Left ventricle myocardium superior (tissue), 1 donor: ENCODE measurements around the gene LRRC31. TPM values are rescaled to one million over a fixed set of nuclear protein-coding genes. Genes with fewer than 3 reads are reported as not detected.

Source experiments
- ATAC-seq: fragments of 200-7000 bp; cut with Tn5 transposase; one replicate; pipeline ENCODE4 v1.9.1; 2020; ENCODE audit warnings: mild to moderate bottlenecking, moderate library complexity
- DNase-seq: peaks from one replicate; pipeline ENCODE4 v3.0.0-alpha.2; 2020
- intact Hi-C: fragments of 100-400 bp; cut with micrococcal nuclease; formaldehyde crosslinking; loops from one replicate; pipeline ENCODE4 v1.11.0; 2022
- long read RNA-seq: library from polyadenylated mRNA; unstranded; transcript quantifications from one replicate; pipeline ENCODE4 v2.0.0, GENCODE V29; 2021
- total RNA-seq: library from RNA; stranded (reverse); fragmentation: NEBNext Ultra II Directional; extraction: Animal tissue kit (Norgen Biotek cat#: 25700); gene quantifications from one replicate; pipeline ENCODE4 v1.2.1, GENCODE V29; 2021
- donor health status: DM: no; HTN: yes; CAD: no; lungs with severe emphysema.

LRRC31 gene
- total RNA-seq, result not detected
- long read RNA-seq, result 0 reads

- intact Hi-C loops, result no loop called here
- no peak for DNase-seq
- ATAC-seq, result no peak
These were observed at the start of gene LRRC31 for GRCh38 chr3:169869484-169870220. LRRC31 (minus strand) TSS chr3:169869935; CDS start chr3:169869807, 128 bp downstream.

GRCh38 chr3:169914321-169914720 lies 44.6 kb upstream of the LRRC31 start:
- DNase-seq, result no peak

DNA sequence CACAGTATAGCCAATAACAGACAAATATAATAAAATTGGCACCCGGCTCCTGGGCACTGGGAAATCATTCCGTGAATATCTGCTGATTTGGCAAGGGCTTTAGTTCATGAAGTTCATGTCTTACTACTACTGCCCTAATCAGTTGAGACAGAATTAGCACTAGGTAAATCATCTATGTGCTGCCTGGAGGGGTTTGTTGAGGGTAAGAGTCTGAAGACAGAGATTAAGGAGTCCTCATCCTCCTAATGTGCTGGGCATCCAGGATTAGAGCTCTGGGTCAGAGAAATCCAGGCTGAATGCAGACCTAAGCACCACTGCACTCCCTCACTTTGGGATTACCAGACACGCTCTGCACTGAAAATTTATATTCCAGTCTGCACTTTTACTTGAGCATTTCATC lies 43.6 kb upstream of the LRRC31 start:
- DNase-seq (no peak), ATAC-seq (peak; percentile 58)
- intact Hi-C loops, result no loop called here

More at GRCh38 chr3:169914321-169914720, 44.6 kb upstream of the LRRC31 start:
- ATAC-seq, result peak; percentile 76
- intact Hi-C loops, result no loop called here

DNA sequence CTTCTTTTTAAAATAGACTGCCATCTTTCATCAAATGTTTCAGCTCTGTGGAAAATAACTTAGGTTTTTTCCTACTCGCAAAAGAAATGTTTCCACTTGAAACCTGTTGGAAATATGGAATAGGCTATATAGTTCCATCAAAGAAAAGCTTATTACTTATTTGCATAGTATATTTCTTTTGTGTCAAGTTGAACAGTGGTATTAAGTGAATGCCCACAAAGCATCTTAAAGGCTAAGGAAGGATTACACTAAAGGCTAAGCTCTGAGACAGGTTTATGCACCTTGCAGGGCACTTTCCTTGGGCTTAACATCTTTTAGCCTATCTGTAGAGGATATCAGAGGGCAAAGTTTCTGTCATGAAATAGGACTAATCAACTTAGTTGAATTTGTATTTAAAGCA lies 41.5 kb upstream of the LRRC31 start, which contains the start of gene SAMD7:
Gene SAMD7 (plus strand): TSS at position 301 of the 400 bp plus-strand sequence. CDS start 7,927 bp downstream, outside the sequence.
- ATAC-seq (no peak), DNase-seq (no peak)
- intact Hi-C loops, result no loop called here

DNA sequence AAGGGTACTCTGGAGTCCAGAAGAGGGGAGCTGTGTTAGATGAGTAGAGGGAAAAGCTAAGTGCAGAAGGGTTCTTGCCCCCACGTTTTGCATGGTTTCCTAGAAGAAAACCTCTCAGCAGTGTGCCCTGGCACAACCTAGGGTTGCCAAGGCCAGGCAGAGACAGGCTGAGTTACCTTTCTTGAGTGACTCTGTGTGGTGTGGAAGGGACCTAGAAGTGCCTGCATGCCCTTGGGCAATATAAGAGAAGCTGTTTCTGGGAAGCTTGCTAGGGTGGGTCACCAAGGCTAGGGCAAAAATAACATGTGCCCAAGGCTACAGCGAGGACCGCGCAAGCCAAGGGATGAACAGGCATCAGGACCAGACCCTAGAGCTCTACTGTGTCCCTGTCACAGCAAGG lies 38.2 kb upstream of the LRRC31 start:
- intact Hi-C loops, result no loop called here
- DNase-seq (no peak), ATAC-seq (no peak)

GRCh38 chr3:169907476-169907875 lies 37.7 kb upstream of the LRRC31 start:
- ATAC-seq (no peak), DNase-seq (no peak)
- intact Hi-C loops, result no loop called here

DNA sequence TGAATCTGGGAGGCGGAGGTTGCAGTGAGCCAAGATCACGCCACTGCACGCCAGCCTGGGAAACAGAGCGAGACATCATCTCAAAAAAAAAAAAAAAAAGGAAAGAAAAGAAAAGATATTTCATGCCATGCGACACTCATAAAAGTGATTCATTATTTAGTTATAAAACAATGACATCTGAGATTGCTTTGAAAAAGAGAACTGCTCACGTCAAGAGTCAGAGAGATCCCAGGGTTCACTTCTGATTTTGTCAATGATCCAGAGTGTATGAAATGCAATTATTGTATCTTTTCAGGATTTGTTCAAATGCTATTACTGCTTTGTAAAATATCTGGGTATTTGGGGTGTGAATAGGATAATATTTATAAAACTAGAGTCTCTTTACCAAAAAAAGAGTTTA lies 35.7 kb upstream of the LRRC31 start:
- DNase-seq, result no peak
- no peak for ATAC-seq
- intact Hi-C loops, result no loop called here

- no peak for ATAC-seq
- intact Hi-C loops, result no loop called here
- DNase-seq, result no peak
These were observed 31.7 kb upstream of the LRRC31 start for GRCh38 chr3:169901453-169901852.

GRCh38 chr3:169897284-169897683 lies 27.5 kb upstream of the LRRC31 start:
- ATAC-seq (no peak), DNase-seq (no peak)
- intact Hi-C loops, result no loop called here

DNA sequence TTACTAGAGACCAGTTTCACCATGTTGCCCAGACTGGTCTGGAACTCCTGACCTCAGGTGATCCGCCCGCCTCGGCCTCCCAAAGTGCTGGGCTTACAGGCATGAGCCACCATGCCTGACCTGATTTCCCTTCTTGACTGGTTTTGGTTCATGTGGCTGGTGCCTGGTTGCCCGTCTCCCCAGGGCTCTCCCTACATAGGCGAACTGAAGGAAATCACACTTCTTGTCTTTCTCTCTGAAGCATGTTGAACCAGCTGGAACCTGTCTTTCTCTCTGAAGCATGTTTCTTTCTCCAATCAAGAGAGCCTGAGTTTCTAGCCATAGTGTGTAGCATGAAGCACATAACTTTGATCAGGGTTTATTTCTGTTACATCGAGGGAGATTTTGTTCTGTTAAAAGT lies 25.3 kb upstream of the LRRC31 start:
- ATAC-seq (no peak), DNase-seq (no peak)
- intact Hi-C loops, result no loop called here

- intact Hi-C loops, result no loop called here
- ATAC-seq (no peak), DNase-seq (no peak)
These were observed 24.4 kb upstream of the LRRC31 start for GRCh38 chr3:169894110-169894509.

DNA sequence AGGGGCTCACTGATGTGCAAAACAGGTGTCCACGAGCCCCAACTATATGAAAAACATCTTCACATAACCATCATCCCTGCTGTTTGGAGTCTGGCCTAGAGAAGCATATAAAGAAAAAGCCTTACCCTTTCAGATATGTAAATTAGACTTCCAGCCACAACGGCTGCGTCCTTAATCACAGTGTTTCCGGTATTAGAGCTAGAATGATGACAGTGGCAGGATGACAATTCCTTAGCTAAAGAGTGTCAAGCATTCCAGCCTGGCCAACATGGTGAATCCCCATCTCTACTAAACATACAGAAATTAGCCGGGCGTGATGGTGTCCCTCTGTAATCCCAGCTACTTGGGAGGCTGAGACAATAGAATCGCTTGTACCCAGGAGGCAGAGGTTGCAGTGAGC lies 22.2 kb upstream of the LRRC31 start:
- intact Hi-C loops, result no loop called here
- no peak for DNase-seq
- ATAC-seq, result no peak

- intact Hi-C loops, result no loop called here
- DNase-seq (peak; percentile 82), ATAC-seq (peak; percentile 100)
These were observed 16.9 kb upstream of the LRRC31 start for GRCh38 chr3:169886671-169887070.

DNA sequence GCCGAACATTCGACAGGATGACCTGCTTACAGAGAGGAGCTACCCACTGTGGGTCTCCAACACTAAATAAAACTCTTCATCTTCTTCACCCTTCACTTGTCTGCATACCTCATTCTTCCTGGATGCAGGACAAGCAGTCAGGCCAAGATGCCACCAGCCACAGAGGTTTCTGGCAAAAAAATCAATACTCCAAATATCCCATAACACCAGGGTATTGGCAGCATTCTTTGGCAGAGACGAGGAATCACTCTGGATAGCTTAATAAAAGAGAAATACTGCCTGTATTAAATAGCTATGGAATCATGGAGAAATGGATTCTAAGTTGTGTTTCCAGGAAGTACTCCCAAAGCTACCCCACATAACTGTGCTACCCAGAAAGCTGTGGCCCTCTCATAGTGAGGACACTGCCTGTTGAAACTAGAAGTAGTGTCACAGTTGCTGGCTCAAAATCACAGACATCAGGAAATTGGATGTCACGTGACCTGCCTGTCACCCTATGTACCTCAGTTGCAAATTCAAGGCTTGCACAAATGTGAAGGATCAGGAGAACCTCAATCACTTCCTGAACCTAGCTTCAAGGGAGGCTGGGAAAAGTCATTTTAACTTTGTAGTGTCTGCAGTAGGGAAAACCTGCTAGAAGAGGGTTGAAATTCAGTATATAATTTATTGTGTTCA lies 11.0 kb upstream of the LRRC31 start:
- no peak for ATAC-seq
- no peak for DNase-seq
- intact Hi-C loops, result no loop called here

DNA sequence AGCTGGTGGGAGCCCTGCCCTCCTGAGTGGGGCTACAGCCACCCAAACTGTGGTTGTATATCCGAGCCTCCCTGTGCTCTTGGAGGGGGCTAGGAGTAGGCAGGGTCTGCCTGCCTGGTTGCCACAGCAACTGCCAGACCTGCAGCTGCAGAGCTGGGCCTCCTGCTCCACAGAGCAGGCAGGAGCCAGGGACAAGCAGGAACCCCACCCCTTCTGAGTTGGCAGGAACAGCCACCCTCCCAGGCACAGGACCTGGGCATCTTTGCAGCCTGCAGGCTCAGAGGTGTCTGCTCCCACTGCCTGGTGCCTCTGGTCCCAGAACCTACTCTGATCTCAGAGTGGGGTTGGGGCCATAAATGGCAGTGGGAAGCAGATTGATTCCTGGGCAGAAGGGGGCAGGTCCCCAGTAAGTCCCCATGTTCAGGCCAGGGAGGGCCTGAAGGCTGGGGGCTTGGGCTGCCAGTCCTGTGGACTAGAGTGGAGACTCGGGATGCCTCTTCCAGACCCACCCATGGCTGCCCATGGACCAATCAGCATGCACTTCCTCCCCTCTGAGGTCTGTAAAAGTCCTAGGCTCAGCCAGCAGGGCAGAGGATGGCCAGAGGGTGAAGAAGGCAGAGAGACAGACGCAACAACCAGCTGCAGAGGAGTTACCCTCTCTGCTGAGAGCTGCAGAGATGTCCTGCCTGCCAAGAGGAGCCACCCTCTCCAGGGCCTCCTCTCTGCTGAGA lies 10.3 kb upstream of the LRRC31 start:
- intact Hi-C loops, result no loop called here
- DNase-seq, result no peak
- ATAC-seq, result peak; percentile 35

- intact Hi-C loops, result no loop called here
- ATAC-seq (peak; percentile 36), DNase-seq (no peak)
These were observed 9.3 kb upstream of the LRRC31 start for GRCh38 chr3:169879013-169879557.

DNA sequence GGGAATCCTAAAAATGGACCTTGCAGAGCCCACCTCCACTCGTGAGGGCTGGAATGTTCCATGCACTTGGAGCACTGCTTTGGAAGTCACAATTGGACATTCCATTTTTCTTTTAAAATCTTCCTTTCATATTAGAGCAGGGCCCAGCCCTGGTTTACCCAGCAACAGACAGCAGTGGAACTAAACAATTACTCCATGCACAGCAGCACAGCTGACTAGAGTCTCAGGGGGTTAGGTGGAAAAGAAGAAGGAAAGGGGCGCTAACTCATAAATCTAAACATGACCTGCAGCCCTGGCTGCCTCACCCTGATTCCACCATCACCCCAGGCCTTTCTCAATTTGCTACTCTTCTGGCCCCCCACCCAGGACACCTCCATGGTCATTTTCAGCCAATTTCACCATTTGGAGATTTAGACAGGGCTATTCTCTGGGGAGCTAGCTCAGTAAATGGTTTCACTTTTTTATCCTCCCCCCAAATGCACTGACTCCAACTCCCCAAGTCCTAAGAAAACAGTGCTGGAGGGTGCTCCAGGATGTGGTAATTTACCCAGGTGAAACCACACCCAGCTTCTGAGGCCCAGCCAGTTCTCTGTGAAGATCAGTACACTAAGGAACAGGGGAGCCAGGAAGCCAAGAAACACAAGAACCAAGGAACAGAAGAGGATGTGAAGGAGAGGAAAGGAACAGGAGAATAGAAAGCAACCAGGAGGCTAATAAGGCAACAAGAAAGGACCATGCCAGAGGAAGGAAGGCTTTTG lies 1.6 kb upstream of the LRRC31 start:
- ATAC-seq (no peak), DNase-seq (no peak)
- intact Hi-C loops, result no loop called here

DNA sequence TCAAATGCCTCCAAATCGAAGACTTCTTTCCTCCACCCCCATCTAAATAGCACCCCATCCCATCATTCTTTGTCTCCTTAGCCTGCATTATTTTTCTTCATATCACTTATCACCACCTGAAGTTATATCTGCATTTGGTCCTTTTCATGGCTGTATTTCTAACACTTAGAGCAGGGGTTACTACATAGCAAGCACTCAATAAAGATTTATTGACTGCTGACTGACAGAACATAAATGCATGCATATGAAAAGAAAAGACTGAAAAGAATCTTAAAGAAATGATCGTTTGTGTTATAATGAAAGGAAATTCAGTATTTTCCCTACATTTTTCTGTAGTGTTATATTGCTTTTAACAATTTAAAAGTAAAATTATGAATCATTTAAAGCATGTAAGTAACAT lies 1.4 kb downstream of the LRRC31 start:
- DNase-seq (no peak), ATAC-seq (no peak)
- intact Hi-C loops, result no loop called here

- no peak for ATAC-seq
- intact Hi-C loops, result no loop called here
- DNase-seq, result no peak
These were observed 2.0 kb downstream of the LRRC31 start for GRCh38 chr3:169867584-169868210.
